Heart left ventricle (tissue), 13 donors: Measurements from ENCODE around the gene LPAR3.

Experiments
- POLR2A ChIP-seq, 2 donors: fragments of 450-650 bp; IDR thresholded peaks; one replicate each; pipeline ENCODE4 v1.6.1; 2017; ENCODE audit warnings: antibody characterized with exemption in 2 of 2, mild to moderate bottlenecking in 2 of 2, moderate library complexity in 2 of 2
- TF ChIP-seq, protein P1 (sequence below), 12 donors: fragments of 200-600 bp; sonication (generic) in 4 of 12; IDR thresholded peaks; one replicate each; pipeline versions ENCODE4 v1.5.0 to v1.8.0; 2018 to 2022; ENCODE audit warnings: antibody characterized with exemption in 12 of 12, mild to moderate bottlenecking in 5 of 12
- donor health status: ischemic (EF 13 %, LVEDD 7.1; RV severe dilation, severe dysfunction).
- donor health status: DM: no; HTN: yes; CAD: no.
- donor health status: DM: no; HTN: no; CAD: no.
- donor health status: ischemic (EF 25% LVEDD 6.9; RV normal size, moderate dysfunction).
- donor health status: ischemic (EF 25% LVEDD 5.7; RV mildly dilated, moderate dysfunction).
- donor health status: ischemic (EF 35%, LVEDD 5.7; RV mildly dilated, moderate dysfunction).
- donor health status: nonischemic (EF 11% LVEDD 7.7; RV severe dilation, severe dysfunction).
- donor health status: DM: yes; HTN: yes; CAD: no.
- donor health status: PGD.
- donor health status: ischemic (EF 29% LVEDD 5.4; RV normal size, mild dysfunction).
- donor health status: nonischemic (EF 23%, LVEDD 6.1; RV moderate dilation, normal function).

GRCh38 chr1:84770481-84770880 lies 122.5 kb downstream of the LPAR3 start:
- TF ChIP-seq, protein P1, sequence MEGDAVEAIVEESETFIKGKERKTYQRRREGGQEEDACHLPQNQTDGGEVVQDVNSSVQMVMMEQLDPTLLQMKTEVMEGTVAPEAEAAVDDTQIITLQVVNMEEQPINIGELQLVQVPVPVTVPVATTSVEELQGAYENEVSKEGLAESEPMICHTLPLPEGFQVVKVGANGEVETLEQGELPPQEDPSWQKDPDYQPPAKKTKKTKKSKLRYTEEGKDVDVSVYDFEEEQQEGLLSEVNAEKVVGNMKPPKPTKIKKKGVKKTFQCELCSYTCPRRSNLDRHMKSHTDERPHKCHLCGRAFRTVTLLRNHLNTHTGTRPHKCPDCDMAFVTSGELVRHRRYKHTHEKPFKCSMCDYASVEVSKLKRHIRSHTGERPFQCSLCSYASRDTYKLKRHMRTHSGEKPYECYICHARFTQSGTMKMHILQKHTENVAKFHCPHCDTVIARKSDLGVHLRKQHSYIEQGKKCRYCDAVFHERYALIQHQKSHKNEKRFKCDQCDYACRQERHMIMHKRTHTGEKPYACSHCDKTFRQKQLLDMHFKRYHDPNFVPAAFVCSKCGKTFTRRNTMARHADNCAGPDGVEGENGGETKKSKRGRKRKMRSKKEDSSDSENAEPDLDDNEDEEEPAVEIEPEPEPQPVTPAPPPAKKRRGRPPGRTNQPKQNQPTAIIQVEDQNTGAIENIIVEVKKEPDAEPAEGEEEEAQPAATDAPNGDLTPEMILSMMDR (IDR thresholded peaks at IDR 0.05): no peak
- TF ChIP-seq POLR2A (IDR thresholded peaks at IDR 0.05): no peak
